HFFc6 (cell line): ENCODE data around the gene ESCO1. TPM values are rescaled to one million over a fixed set of nuclear protein-coding genes. Genes with fewer than 3 reads are reported as not detected.

ENCODE experiments used
- DNase-seq: peaks from one replicate; pipeline ENCODE4 v3.0.0-alpha.2; 2018
- H3K27ac Mint-ChIP-seq: 2 replicates; pipeline ENCODE4 v1.8.0; 2020; ENCODE audit warnings: mild to moderate bottlenecking, mixed read lengths
- H3K27me3 Mint-ChIP-seq: 2 replicates; pipeline ENCODE4 v1.8.0; 2021; ENCODE audit warnings: mild to moderate bottlenecking, moderate library complexity, mixed read lengths; ENCODE audit not compliant: insufficient read depth
- H3K36me3 Mint-ChIP-seq: 2 replicates; pipeline ENCODE4 v1.8.0; 2021; ENCODE audit warnings: low read depth, mixed read lengths
- H3K4me1 Mint-ChIP-seq: 2 replicates; pipeline ENCODE4 v1.8.0; 2020; ENCODE audit warnings: low read depth, mixed read lengths
- H3K4me3 Mint-ChIP-seq: 2 replicates; pipeline ENCODE4 v1.8.0; 2020; ENCODE audit warnings: mild to moderate bottlenecking, moderate library complexity, mixed read lengths
- H3K9me3 Mint-ChIP-seq: 2 replicates; pipeline ENCODE4 v1.8.0; 2020; ENCODE audit warnings: mild to moderate bottlenecking, mixed read lengths
- total RNA-seq, 6 experiments: library from RNA; stranded (reverse); fragmentation: NEBNext Ultra II Directional; extraction: Animal tissue kit (Norgen Biotek cat#: 25700); gene quantifications; 2 replicates in 1 of 6; 3 replicates in 5 of 6; pipeline ENCODE4 v1.2.3, GENCODE V29; 2021
- TF ChIP-seq, protein P1 (sequence below): fragments of 200-600 bp; sonication (generic); IDR thresholded peaks from 2 replicates; pipeline ENCODE4 v1.5.0; 2021; ENCODE audit warnings: antibody characterized with exemption, mild to moderate bottlenecking

Gene ESCO1
- total RNA-seq, 6 experiments from 2014 or later, result 5.8 to 7.7 (median 6.7) TPM

DNA sequence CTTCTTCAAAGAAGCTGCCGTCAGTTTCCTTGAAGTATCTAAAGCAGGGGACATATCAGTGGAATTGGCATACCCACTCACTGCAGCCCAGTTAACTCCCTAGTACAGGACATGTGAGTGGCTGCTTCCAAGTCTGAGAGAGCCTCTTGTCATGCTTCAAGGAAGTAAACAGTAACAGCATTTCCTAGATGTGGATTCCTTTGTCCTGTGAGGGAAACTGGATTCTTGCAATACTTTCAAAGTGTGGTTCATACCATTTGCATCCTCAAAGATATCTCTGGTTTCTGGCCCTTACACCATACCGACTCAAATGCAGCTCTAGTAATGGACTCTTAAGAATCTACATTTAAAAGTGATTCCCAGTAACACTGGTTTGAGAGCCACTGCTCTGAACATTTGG, 87.2 kb downstream of the ESCO1 start:
- Mint-ChIP-seq H3K27ac (peak overlapping the region; percentile 19; the same call in 1 of the 2 replicates), H3K27me3 (peaks cover 1% of the 10 kb centered on the region; the same call in 1 of the 2 replicates), H3K36me3 (peaks cover 26% of the 10 kb centered on the region)

DNA sequence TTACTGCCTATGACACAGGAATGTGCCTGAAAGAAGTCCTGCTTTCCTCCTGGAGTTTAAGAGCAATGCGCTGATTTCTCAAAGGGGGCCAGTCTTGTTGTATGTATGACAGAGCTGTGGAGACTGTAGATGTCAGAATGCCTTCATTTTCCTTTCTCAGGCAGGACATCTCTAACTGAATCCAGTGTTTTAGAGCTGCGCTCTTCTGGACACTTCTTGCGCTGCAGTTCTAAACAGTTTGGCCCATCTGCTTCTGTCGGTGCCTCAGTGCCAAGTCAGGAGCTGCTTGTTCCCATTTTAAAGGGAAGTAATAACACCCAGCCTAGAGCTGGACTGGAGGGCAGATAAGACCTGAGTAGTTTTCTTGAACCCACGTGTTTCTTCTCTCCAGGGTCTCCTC, 91.4 kb downstream of the ESCO1 start:
- peaks cover 7% of the 10 kb centered on the region; the same call in 1 of the 2 replicates for H3K4me1 Mint-ChIP-seq
- no peak for DNase-seq
- TF ChIP-seq, protein P1, sequence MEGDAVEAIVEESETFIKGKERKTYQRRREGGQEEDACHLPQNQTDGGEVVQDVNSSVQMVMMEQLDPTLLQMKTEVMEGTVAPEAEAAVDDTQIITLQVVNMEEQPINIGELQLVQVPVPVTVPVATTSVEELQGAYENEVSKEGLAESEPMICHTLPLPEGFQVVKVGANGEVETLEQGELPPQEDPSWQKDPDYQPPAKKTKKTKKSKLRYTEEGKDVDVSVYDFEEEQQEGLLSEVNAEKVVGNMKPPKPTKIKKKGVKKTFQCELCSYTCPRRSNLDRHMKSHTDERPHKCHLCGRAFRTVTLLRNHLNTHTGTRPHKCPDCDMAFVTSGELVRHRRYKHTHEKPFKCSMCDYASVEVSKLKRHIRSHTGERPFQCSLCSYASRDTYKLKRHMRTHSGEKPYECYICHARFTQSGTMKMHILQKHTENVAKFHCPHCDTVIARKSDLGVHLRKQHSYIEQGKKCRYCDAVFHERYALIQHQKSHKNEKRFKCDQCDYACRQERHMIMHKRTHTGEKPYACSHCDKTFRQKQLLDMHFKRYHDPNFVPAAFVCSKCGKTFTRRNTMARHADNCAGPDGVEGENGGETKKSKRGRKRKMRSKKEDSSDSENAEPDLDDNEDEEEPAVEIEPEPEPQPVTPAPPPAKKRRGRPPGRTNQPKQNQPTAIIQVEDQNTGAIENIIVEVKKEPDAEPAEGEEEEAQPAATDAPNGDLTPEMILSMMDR, result peak; percentile 20; the same call in 1 of the 2 replicates
- H3K4me3 Mint-ChIP-seq, result no peak overlapping the region
- peaks cover 21% of the 10 kb centered on the region for H3K36me3 Mint-ChIP-seq
- no peaks in the 10 kb centered on the region for H3K9me3 Mint-ChIP-seq
- H3K27me3 Mint-ChIP-seq, result no peaks in the 10 kb centered on the region
- H3K27ac Mint-ChIP-seq, result no peak overlapping the region

More for the DNA sequence above, 87.2 kb downstream of the ESCO1 start:
- DNase-seq, result peak; percentile 37
- TF ChIP-seq, protein P1, result no peak
- Mint-ChIP-seq H3K4me1 (peaks cover 7% of the 10 kb centered on the region; the same call in 1 of the 2 replicates), H3K4me3 (no peak overlapping the region), H3K9me3 (no peaks in the 10 kb centered on the region)

DNA sequence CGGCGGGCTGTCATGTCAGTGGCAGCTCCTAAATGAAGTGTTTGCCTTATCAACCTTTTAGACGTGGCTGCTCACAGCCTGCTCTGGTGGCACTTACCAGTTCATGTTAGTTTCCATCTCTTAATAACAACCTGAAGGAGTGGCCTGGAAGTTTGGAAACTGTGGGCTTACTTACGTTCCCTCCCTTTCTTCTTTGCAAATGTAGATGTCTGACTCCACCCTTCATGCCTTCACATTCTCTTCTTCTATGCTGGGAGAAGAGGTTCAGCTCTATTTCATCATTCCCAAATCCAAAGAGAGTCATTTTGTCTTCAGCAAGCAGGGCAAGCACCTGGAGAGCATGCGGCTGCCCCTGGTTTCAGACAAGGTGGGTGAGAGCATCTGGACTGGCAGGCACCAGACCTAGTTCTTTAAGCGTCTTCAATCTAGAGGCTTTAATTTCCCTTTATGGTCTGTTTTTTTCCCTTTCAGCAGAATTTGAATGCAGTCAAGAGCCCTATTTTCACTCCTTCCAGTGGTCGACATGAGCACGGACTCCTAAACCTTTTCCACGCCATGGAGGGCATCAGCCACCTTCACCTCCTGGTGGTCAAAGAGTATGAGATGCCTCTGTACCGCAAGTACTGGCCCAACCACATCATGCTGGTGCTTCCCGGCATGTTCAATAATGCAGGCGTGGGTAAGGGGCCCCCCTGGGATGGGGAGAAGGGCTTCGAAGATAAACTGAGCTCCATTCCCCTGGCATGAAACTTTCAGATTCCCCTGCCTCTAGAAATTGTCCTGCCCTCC, 92.4 kb downstream of the ESCO1 start:
- TF ChIP-seq, protein P1, result no peak
- H3K27me3 Mint-ChIP-seq, result no peaks in the 10 kb centered on the region
- no peaks in the 10 kb centered on the region for H3K9me3 Mint-ChIP-seq
- H3K36me3 Mint-ChIP-seq, result peaks cover 14% of the 10 kb centered on the region; the same call in 1 of the 2 replicates
- no peak overlapping the region for H3K27ac Mint-ChIP-seq
- H3K4me3 Mint-ChIP-seq, result no peak overlapping the region
- no peak for DNase-seq
- no peaks in the 10 kb centered on the region for H3K4me1 Mint-ChIP-seq

DNA sequence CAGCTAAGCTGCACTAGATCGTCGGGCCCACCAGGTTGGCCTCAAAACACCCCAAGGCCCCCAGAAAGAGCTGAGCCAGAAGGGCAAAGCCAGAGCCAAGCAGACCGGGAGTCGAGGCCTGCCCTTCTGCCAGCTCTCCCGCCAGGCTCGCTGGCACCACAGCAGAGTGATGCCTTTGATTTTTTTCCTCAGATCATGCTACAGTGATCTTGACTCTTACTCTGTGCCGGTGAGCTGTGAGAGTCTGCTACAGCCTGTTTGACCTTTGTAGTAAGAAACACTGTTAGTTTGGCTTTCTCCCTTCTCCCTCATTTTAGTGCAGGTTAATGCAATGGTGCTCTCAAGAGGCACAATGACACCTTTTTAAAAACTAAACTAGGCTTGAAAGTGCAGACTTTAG, 97.8 kb downstream of the ESCO1 start:
- Mint-ChIP-seq H3K4me3 (no peak overlapping the region), H3K4me1 (no peaks in the 10 kb centered on the region), H3K27me3 (peaks cover 3% of the 10 kb centered on the region; the same call in 1 of the 2 replicates), H3K27ac (no peak overlapping the region), H3K9me3 (no peaks in the 10 kb centered on the region), H3K36me3 (no peaks in the 10 kb centered on the region; the same call in 1 of the 2 replicates)
- no peak for DNase-seq
- TF ChIP-seq, protein P1, result no peak

DNA sequence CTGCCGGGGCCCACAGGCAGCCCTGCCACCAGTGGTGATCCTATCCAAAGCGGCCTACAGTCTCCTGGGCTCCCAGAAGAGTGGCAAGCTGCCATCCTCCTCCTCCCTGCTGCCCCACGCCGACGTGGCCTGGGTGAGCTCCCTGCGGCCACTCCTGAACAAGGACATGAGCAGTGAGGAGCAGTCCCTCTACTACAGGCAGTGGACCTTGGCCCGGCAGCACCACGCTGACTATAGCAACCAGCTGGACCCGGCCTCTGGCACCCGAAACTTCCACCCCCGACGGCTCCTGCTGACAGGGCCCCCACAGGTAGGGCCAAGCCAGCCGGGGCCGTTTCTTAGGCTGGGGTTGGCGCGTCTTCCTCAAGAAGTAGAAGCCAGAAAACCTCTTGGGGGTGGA, 100.5 kb downstream of the ESCO1 start:
- peaks cover 3% of the 10 kb centered on the region; the same call in 1 of the 2 replicates for H3K27me3 Mint-ChIP-seq
- H3K27ac Mint-ChIP-seq, result no peak overlapping the region
- H3K4me3 Mint-ChIP-seq, result no peak overlapping the region
- H3K36me3 Mint-ChIP-seq, result no peaks in the 10 kb centered on the region; the same call in 1 of the 2 replicates
- no peaks in the 10 kb centered on the region for H3K9me3 Mint-ChIP-seq
- no peak for DNase-seq
- no peaks in the 10 kb centered on the region; the same call in 1 of the 2 replicates for H3K4me1 Mint-ChIP-seq
- TF ChIP-seq, protein P1, result no peak
